GM12878 (cell line): ENCODE results near the gene MBD3L2. TPM values are rescaled to one million over a fixed set of nuclear protein-coding genes. Genes with fewer than 3 reads are reported as not detected.

Source experiments
- ATAC-seq: fragments of 200-7000 bp; cut with Tn5 transposase; 3 replicates; pipeline ENCODE4 v1.9.1; 2020; ENCODE audit warnings: mild to moderate bottlenecking, moderate library complexity
- BruUV-seq: library from RNA; stranded (reverse); fragments of 400-500 nt; replicated peaks from 2 replicates; lab custom pipeline; 2021; lab: Mats Ljungman, UMichigan
- CTCF ChIA-PET: fragments of 300-600 bp; sonication (Branson Sonifier 250); formaldehyde crosslinking; extraction: SDS; loops from one replicate; lab custom pipeline; 2021; ENCODE audit warnings: inconsistent platforms; lab: Yijun Ruan, JAX
- POLR2A ChIA-PET: fragments of 350-600 bp; formaldehyde crosslinking; extraction: SDS; loops from one replicate; lab custom pipeline; 2021; ENCODE audit warnings: inconsistent platforms; lab: Charles Lee
- RAD21 ChIA-PET: fragments of 300-600 bp; sonication (Branson Sonifier 250); formaldehyde crosslinking; loops from one replicate; lab custom pipeline; 2023; ENCODE audit warnings: antibody characterized with exemption; ENCODE audit not compliant: unreplicated experiment; lab: Charles Lee
- SMC1A ChIA-PET: fragments of 300-600 bp; sonication (Branson Sonifier 250); formaldehyde crosslinking; loops from one replicate; lab custom pipeline; 2023; ENCODE audit not compliant: unreplicated experiment, uncharacterized antibody; lab: Charles Lee
- DNase-seq: peaks from one replicate; pipeline ENCODE4 v3.0.0-alpha.2; 2011; ENCODE audit warnings: low read depth, low spot score
- FAIRE-seq: peaks from 3 replicates; lab custom pipeline; 2011; peaks lifted over from hg19 to GRCh38; lab: Jason Lieb, UNC
- H2AFZ ChIP-seq: 2 replicates; pipeline ENCODE4 v1.6.0; 2011; ENCODE audit warnings: low read depth, low read length, control low read depth; ENCODE audit not compliant: control insufficient read depth
- H3K27ac ChIP-seq: 2 replicates; pipeline ENCODE4 v1.5.1; 2011; ENCODE audit warnings: control low read depth; ENCODE audit not compliant: control insufficient read depth, insufficient read depth
- H3K27me3 ChIP-seq, 2 experiments: replicated peaks in 1 of 2; 2 replicates each; pipeline versions ENCODE4 v1.6.0 to v1.6.1; 2011; ENCODE audit warnings: low read length in 1 of 2; ENCODE audit not compliant: control insufficient read depth in 2 of 2, insufficient read depth in 2 of 2
- H3K36me3 ChIP-seq, 2 experiments: 2 replicates each; pipeline ENCODE4 v1.5.1; 2011; ENCODE audit warnings: low read length in 1 of 2; ENCODE audit not compliant: control insufficient read depth in 2 of 2, insufficient read depth in 2 of 2
- H3K4me1 ChIP-seq: 2 replicates; pipeline ENCODE4 v1.6.1; 2011; ENCODE audit warnings: mild to moderate bottlenecking, low read length, moderate library complexity, mixed read lengths; ENCODE audit not compliant: control insufficient read depth, insufficient read depth
- H3K4me2 ChIP-seq: 2 replicates; pipeline ENCODE4 v1.6.0; 2011; ENCODE audit warnings: control low read depth; ENCODE audit not compliant: control insufficient read depth, insufficient read depth
- H3K4me3 ChIP-seq: fragments of 200-600 bp; sonication (generic); 2 replicates; pipeline ENCODE4 v1.5.1; 2016
- H3K79me2 ChIP-seq: 2 replicates; pipeline ENCODE4 v1.6.0; 2011; ENCODE audit warnings: low read length; ENCODE audit not compliant: control insufficient read depth, insufficient read depth
- H3K9ac ChIP-seq: 2 replicates; pipeline ENCODE4 v1.8.0; 2011; ENCODE audit warnings: low read length, control low read depth, mixed read lengths; ENCODE audit not compliant: control insufficient read depth, insufficient read depth
- H3K9me3 ChIP-seq: replicated peaks from 3 replicates; pipeline ENCODE4 v1.5.1; 2011; ENCODE audit warnings: mild to moderate bottlenecking, low read length; ENCODE audit not compliant: control insufficient read depth, insufficient read depth
- H4K20me1 ChIP-seq: 2 replicates; pipeline ENCODE4 v1.6.0; 2011; ENCODE audit not compliant: control insufficient read depth, insufficient read depth
- ATF7 ChIP-seq: fragments of 450-650 bp; IDR thresholded peaks from 2 replicates; pipeline ENCODE4 v1.6.1; 2016; ENCODE audit warnings: low read depth, mild to moderate bottlenecking
- CEBPB ChIP-seq, 2 experiments: fragments of 150-350 bp in 1 of 2; IDR thresholded peaks; 2 replicates each; pipeline ENCODE4 v1.6.1; 2012 to 2014; ENCODE audit warnings: low read depth in 2 of 2, low read length in 2 of 2, borderline replicate concordance in 1 of 2, inconsistent platforms in 1 of 2
- DPF2 ChIP-seq: fragments of 450-650 bp; IDR thresholded peaks from 2 replicates; pipeline ENCODE4 v1.6.1; 2017; ENCODE audit warnings: mild to moderate bottlenecking
- HDAC6 ChIP-seq: fragments of 200-600 bp; sonication (generic); IDR thresholded peaks from one replicate; pipeline ENCODE4 v1.8.0; 2017; ENCODE audit warnings: antibody characterized with exemption; ENCODE audit not compliant: unreplicated experiment
- IKZF1 ChIP-seq: fragments of 450-650 bp; conservative IDR thresholded peaks from 2 replicates; pipeline ENCODE4 v1.6.1; 2017; ENCODE audit warnings: antibody characterized with exemption, mild to moderate bottlenecking
- IKZF2 ChIP-seq, 2 experiments: fragments of 450-650 bp; IDR thresholded peaks; 2 replicates each; pipeline ENCODE4 v1.6.1; 2017; ENCODE audit warnings: mild to moderate bottlenecking in 2 of 2, moderate library complexity in 2 of 2
- KAT2A ChIP-seq: conservative IDR thresholded peaks from 2 replicates; pipeline ENCODE4 v1.6.1; 2011; ENCODE audit warnings: low read depth, low read length; ENCODE audit not compliant: control insufficient read depth
- MTA2 ChIP-seq: fragments of 450-650 bp; IDR thresholded peaks from 2 replicates; pipeline ENCODE4 v1.6.1; 2016; ENCODE audit warnings: low read depth, mild to moderate bottlenecking, moderate library complexity
- PAX5 ChIP-seq: IDR thresholded peaks from 2 replicates; pipeline ENCODE4 v1.6.1; 2011; ENCODE audit warnings: low read depth, low read length, borderline replicate concordance
- RAD51 ChIP-seq: fragments of 450-650 bp; IDR thresholded peaks from 2 replicates; pipeline ENCODE4 v1.6.1; 2016; ENCODE audit warnings: moderate library complexity, mild to moderate bottlenecking, inconsistent platforms
- RELA ChIP-seq: fragments of 450-650 bp; IDR thresholded peaks from 2 replicates; pipeline ENCODE4 v1.8.0; 2014; ENCODE audit warnings: borderline replicate concordance; ENCODE audit not compliant: partially characterized antibody
- SPI1 ChIP-seq: IDR thresholded peaks from 2 replicates; pipeline ENCODE4 v1.6.1; 2011; ENCODE audit warnings: low read depth, mild to moderate bottlenecking, low read length, moderate library complexity, borderline replicate concordance; ENCODE audit not compliant: insufficient read depth
- ZBED1 ChIP-seq: IDR thresholded peaks from 2 replicates; pipeline ENCODE4 v1.6.1; 2016; ENCODE audit warnings: borderline replicate concordance
- WGBS: methylation state at CpG from one replicate; pipeline ENCODE4 v1.1.6; 2016; ENCODE audit warnings: low lambda C conversion rate; ENCODE audit not compliant: insufficient replicate concordance, insufficient coverage; ENCODE audit errors: missing lambda C conversion rate; 5-methylcytosine and 5-hydroxymethylcytosine counted together
- in situ Hi-C: fragments of 300-500 bp; cut with MboI; formaldehyde crosslinking; loops from 9 replicates; pipeline ENCODE4 v1.14.3; 2018; ENCODE audit warnings: mixed read lengths
- intact Hi-C: fragments of 100-400 bp; cut with micrococcal nuclease; formaldehyde crosslinking; loops from one replicate; pipeline ENCODE4 v1.14.2; 2022; ENCODE audit not compliant: unreplicated experiment
- polyA plus RNA-seq, 11 experiments: library from polyadenylated mRNA; depleted of rRNA in 4 of 11; unstranded in 6 of 11; stranded (reverse) in 5 of 11; fragments of >200 nt; fragmentation: Nextera tagmentation in 4 of 11; fragmentation: Illumina TruSeq in 1 of 11; extraction: Ambion mirVana in 4 of 11; extraction: Trizol in 1 of 11; gene quantifications; 1 replicate in 1 of 11; 2 replicates in 10 of 11; pipeline versions ENCODE4 v1.2.1 to v1.2.3, GENCODE V29; 2011 to 2016; ENCODE audit warnings: inconsistent platforms in 2 of 11, missing spikeins in 2 of 11, low read depth in 1 of 11
- total RNA-seq, 4 experiments: library from RNA; depleted of rRNA in 3 of 4; stranded (reverse); fragments of >200 nt in 3 of 4; fragmentation: Illumina TruSeq in 1 of 4; extraction: Trizol in 1 of 4; gene quantifications; 2 replicates each; pipeline versions ENCODE4 v1.2.1 to v1.2.3, GENCODE V29; 2013 to 2021
- TF ChIP-seq, protein P1 (sequence below): IDR thresholded peaks from 2 replicates; pipeline ENCODE4 v1.6.1; 2011; ENCODE audit warnings: borderline replicate concordance, low read depth, mild to moderate bottlenecking, moderate library complexity, low read length; ENCODE audit not compliant: insufficient read depth, poor library complexity, severe bottlenecking

Gene MBD3L2
- total and polyA plus RNA-seq, 10 of the 15 experiments (the other 5 are each of a cell fraction or from before 2014, with no cell fraction given) = not detected

DNA sequence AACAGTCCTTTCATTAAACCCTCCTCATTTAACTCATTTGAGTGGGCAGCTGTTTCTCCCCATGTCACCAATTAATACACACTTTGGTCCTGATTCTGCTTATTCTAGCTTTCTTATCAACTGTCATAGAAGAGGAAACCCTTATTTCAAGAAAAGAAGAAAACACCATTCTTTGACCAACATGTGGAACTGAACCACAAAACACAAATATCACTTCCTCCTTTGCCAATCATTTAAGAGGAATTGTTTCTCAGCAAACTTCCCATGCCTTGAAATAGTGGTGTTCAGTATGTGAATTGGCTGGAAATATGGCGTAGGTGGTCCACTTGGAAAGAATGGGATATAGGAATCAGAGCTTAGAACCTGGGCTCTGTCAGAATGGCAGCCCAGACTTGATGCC, 48.3 kb upstream of the MBD3L2 start:
- WGBS = 42% methylated on average over 1 of the region's 1 CpG
- Histone ChIP-seq H3K4me2 (no peak overlapping the region), H3K9ac (no peak overlapping the region), H3K4me3 (no peak overlapping the region), H4K20me1 (no peaks in the 10 kb centered on the region), H3K36me3 (no peaks in the 10 kb centered on the region), H2AFZ (no peak overlapping the region), H3K79me2 (no peaks in the 10 kb centered on the region), H3K27ac (no peak overlapping the region), H3K9me3 (0 out of 3 replicates have a peak, but pooled peaks cover 2% of the 10 kb centered on the region)
- DNase-seq (no peak), FAIRE-seq (no peak)
- ChIA-PET POLR2A (interaction anchor here (0.6 to 1.0 kb wide), 4 partner anchors 35 to 438 kb away, joined by 3 to 5 read pairs (median 4); partner anchors contain the start of gene ZNF557), RAD21 (interaction anchor here (2.0 kb wide), 1 partner anchor 68 kb away, joined by 14 read pairs; the partner anchor contains the start of gene ZNF557), SMC1A (interaction anchor here (1.1 to 1.6 kb wide), 4 partner anchors 8 to 99 kb away, joined by 3 to 5 read pairs (median 4); no protein-coding TSS in a partner anchor)
- no TSS peak for BruUV-seq
- TF ChIP-seq IKZF2 (IDR thresholded peaks at IDR 0.05) (peak in 1 of 2 experiments; percentile 16; a peak in 1 of 4 replicates), IKZF1 (peak; percentile 24; the same call in 1 of the 2 replicates), SPI1 (peak; percentile 35; the same call in 1 of the 2 replicates), MTA2 (no peak)
- TF ChIP-seq, all 136 proteins: peak for 3
- in situ Hi-C loops = no loop called here
- intact Hi-C loops = no loop called here
- no peak for ATAC-seq
- Histone ChIP-seq H3K4me1 (no peaks in the 10 kb centered on the region), H3K27me3 (no peaks in the 10 kb centered on the region)
- CTCF ChIA-PET = interaction anchor here (0.5 kb wide), 1 partner anchor 101 kb away, joined by 4 read pairs; no protein-coding TSS in a partner anchor

DNA sequence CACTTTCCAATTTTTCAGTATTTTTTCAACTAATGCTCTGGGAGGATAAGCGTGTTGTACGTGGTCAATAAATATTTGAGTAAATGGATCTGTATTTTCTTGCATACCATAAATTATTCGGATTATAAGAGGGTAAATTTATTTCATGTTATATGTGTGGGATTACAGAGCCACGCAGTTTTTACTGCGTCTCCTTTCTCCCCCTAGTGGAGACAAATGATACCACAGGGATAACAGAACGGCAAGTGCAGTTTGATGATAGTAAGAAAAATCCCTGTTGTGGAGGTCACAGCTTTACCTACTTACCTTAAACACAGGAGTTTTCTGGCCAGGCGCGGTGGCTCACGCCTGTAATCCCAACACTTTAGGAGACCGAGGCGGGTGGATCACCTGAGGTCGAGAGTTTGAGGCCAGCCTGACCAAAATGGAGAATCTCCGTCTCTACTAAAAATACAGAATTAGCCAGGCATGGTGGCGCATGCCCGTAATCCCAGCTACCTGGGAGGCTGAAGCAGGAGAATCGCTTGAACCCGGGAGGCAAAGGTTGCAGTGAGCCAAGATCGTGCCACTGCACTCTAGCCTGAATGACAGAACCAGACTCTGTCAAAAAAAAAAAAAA, 44.7 kb upstream of the MBD3L2 start:
- WGBS = 66% methylated on average over 13 of the region's 18 CpGs
- no peak for DNase-seq
- ChIA-PET CTCF (no interaction called here), POLR2A (no interaction called here), RAD21 (interaction anchor here (1.2 kb wide), 1 partner anchor 11 kb away, joined by 3 read pairs; no protein-coding TSS in a partner anchor), SMC1A (no interaction called here)
- H3K9ac ChIP-seq = no peak overlapping the region
- no peak for ATAC-seq
- BruUV-seq = no TSS peak
- H3K4me3 ChIP-seq = no peak overlapping the region
- peaks cover 3% of the 10 kb centered on the region; the same call in 1 of the 2 replicates for H3K4me1 ChIP-seq
- intact Hi-C loops (no loop called here), in situ Hi-C loops (no loop called here)
- no peak overlapping the region for H2AFZ ChIP-seq
- no peaks in the 10 kb centered on the region for H3K27me3 ChIP-seq
- no peaks in the 10 kb centered on the region for H4K20me1 ChIP-seq
- H3K79me2 ChIP-seq = no peaks in the 10 kb centered on the region
- H3K4me2 ChIP-seq = no peak overlapping the region
- FAIRE-seq = no peak
- no peaks in the 10 kb centered on the region; the same call in 2 of the 3 replicates for H3K9me3 ChIP-seq
- H3K36me3 ChIP-seq = no peaks in the 10 kb centered on the region
- no peak overlapping the region for H3K27ac ChIP-seq
- TF ChIP-seq HDAC6 (no peak), CEBPB (IDR thresholded peaks at IDR 0.05; ENCODE audit: borderline replicate concordance in 1 of 2, low read depth in 2 of 2, low read length in 2 of 2) (no peak), ZBED1 (no peak), KAT2A (no peak), PAX5 (no peak), RAD51 (no peak), RELA (no peak), DPF2 (no peak), ATF7 (no peak)
- TF ChIP-seq, protein P1, sequence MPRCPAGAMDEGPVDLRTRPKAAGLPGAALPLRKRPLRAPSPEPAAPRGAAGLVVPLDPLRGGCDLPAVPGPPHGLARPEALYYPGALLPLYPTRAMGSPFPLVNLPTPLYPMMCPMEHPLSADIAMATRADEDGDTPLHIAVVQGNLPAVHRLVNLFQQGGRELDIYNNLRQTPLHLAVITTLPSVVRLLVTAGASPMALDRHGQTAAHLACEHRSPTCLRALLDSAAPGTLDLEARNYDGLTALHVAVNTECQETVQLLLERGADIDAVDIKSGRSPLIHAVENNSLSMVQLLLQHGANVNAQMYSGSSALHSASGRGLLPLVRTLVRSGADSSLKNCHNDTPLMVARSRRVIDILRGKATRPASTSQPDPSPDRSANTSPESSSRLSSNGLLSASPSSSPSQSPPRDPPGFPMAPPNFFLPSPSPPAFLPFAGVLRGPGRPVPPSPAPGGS = no peak
